ENCODE data around the gene AATK. TPM values are rescaled to one million over a fixed set of nuclear protein-coding genes. Genes with fewer than 3 reads are reported as not detected.

The AATK gene
- total RNA-seq, 4 donors from 2014 or later = 0.51 to 5.9 (median 3.0) TPM

GRCh38 chr17:81170727-81171494, 4.9 kb upstream of the AATK start:
- no peak overlapping the region for H3K27ac ChIP-seq
- no peak overlapping the region for H3K4me3 ChIP-seq
- H3K27me3 ChIP-seq = no peaks in the 10 kb centered on the region
- no peaks in the 10 kb centered on the region for H3K4me1 ChIP-seq
- intact Hi-C loops (cut with DNase I; ENCODE audit: low total_unique reads) = no loop called here
- H3K36me3 ChIP-seq = no peaks in the 10 kb centered on the region
- no peak for DNase-seq
- TF ChIP-seq, protein P1, sequence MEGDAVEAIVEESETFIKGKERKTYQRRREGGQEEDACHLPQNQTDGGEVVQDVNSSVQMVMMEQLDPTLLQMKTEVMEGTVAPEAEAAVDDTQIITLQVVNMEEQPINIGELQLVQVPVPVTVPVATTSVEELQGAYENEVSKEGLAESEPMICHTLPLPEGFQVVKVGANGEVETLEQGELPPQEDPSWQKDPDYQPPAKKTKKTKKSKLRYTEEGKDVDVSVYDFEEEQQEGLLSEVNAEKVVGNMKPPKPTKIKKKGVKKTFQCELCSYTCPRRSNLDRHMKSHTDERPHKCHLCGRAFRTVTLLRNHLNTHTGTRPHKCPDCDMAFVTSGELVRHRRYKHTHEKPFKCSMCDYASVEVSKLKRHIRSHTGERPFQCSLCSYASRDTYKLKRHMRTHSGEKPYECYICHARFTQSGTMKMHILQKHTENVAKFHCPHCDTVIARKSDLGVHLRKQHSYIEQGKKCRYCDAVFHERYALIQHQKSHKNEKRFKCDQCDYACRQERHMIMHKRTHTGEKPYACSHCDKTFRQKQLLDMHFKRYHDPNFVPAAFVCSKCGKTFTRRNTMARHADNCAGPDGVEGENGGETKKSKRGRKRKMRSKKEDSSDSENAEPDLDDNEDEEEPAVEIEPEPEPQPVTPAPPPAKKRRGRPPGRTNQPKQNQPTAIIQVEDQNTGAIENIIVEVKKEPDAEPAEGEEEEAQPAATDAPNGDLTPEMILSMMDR (IDR thresholded peaks at IDR 0.05) = no peak
- no peak for TF ChIP-seq POLR2A (IDR thresholded peaks at IDR 0.05)
- no peaks in the 10 kb centered on the region for H3K9me3 ChIP-seq

DNA sequence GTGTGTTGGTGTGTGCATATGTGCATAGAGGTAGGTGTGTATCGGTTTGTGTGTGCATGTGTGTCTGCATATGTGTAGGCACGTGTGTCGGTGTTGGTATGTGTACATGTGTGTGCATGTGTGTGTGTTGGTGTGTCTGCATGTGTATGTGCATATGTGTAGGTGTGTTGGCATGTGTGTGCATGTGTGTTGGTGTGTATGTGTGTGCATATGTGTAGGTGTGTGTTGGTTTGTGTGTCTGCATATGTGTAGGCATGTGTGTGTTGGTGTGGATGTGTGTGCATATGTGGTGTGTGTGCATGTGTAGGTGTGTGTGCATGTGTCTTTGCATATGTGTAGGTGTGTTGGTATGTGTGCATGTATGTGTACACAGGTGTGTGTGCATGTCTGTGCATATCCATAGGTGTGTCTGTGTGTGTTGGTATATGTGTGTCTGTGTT, 3.9 kb upstream of the AATK start:
- intact Hi-C loops (cut with DNase I; ENCODE audit: low total_unique reads) = no loop called here
- TF ChIP-seq, protein P1 (IDR thresholded peaks at IDR 0.05) = no peak
- no peak for TF ChIP-seq POLR2A (IDR thresholded peaks at IDR 0.05)
- no peak overlapping the region for H3K4me3 ChIP-seq
- H3K27me3 ChIP-seq = no peaks in the 10 kb centered on the region
- H3K9me3 ChIP-seq = no peaks in the 10 kb centered on the region
- H3K36me3 ChIP-seq = no peaks in the 10 kb centered on the region
- H3K27ac ChIP-seq = no peak overlapping the region
- H3K4me1 ChIP-seq = peaks cover 0 to 5% of the 10 kb centered on the region in 2 donors
- no peak for DNase-seq

GRCh38 chr17:81167638-81168037, 1.6 kb upstream of the AATK start:
- no peak for DNase-seq
- H3K27ac ChIP-seq = no peak overlapping the region
- H3K36me3 ChIP-seq = no peaks in the 10 kb centered on the region
- intact Hi-C loops (cut with DNase I; ENCODE audit: low total_unique reads) = no loop called here
- no peak overlapping the region for H3K4me3 ChIP-seq
- H3K27me3 ChIP-seq = no peaks in the 10 kb centered on the region
- no peaks in the 10 kb centered on the region for H3K9me3 ChIP-seq
- TF ChIP-seq, protein P1 (IDR thresholded peaks at IDR 0.05) = no peak
- TF ChIP-seq POLR2A (IDR thresholded peaks at IDR 0.05) = no peak
- H3K4me1 ChIP-seq = peaks cover 0 to 5% of the 10 kb centered on the region in 2 donors

DNA sequence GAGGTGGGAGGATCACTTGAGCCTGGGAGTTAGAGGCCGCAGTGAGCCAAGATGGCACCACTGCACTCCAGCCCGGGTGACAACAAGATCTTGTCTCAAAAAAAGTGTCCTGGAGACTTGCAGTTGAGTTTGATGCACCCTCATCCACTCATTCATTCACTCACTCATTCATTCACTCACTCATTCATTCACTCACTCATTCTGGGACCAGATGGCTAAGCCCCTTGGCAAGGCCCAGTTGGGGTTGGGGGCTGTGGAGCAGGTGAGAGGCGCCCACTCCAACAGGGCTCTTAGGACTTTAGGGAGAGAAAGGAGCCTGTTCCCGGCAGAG, 1.1 kb upstream of the AATK start:
- H3K36me3 ChIP-seq = no peaks in the 10 kb centered on the region
- DNase-seq = no peak
- no peak for TF ChIP-seq POLR2A (IDR thresholded peaks at IDR 0.05)
- TF ChIP-seq, protein P1 (IDR thresholded peaks at IDR 0.05) = no peak
- H3K27me3 ChIP-seq = no peaks in the 10 kb centered on the region
- intact Hi-C loops (cut with DNase I; ENCODE audit: low total_unique reads) = no loop called here
- H3K27ac ChIP-seq = no peak overlapping the region
- H3K9me3 ChIP-seq = no peaks in the 10 kb centered on the region
- H3K4me1 ChIP-seq = peaks cover 0 to 5% of the 10 kb centered on the region in 2 donors
- no peak overlapping the region for H3K4me3 ChIP-seq

- no peak within 1 kb of the TSS for H3K27ac ChIP-seq
- intact Hi-C loops (cut with DNase I; ENCODE audit: low total_unique reads) = no loop called here
- H3K4me3 ChIP-seq = no peak within 1 kb of the TSS
Observed at GRCh38 chr17:81165246-81166032, 582 bp downstream of the AATK start, which contains the start of gene PVALEF. PVALEF (plus strand) TSS chr17:81165507; CDS start chr17:81181227, 15,720 bp downstream.

More at GRCh38 chr17:81165246-81166032, 582 bp downstream of the AATK start, which contains the start of gene PVALEF:
- no peak for TF ChIP-seq POLR2A (IDR thresholded peaks at IDR 0.05)
- TF ChIP-seq, protein P1 (IDR thresholded peaks at IDR 0.05) = no peak
- no peaks in the 10 kb centered on the region for H3K36me3 ChIP-seq
- H3K27me3 ChIP-seq = no peaks in the 10 kb centered on the region
- no peaks in the 10 kb centered on the region for H3K9me3 ChIP-seq
- no peak for DNase-seq
- peaks cover 0 to 5% of the 10 kb centered on the region in 2 donors for H3K4me1 ChIP-seq
